HepG2 (cell line): Measurements from ENCODE around the gene CCDC142. TPM values are rescaled to one million over a fixed set of nuclear protein-coding genes. Genes with fewer than 3 reads are reported as not detected.

Experiments
- CEBPG ChIP-seq: IDR thresholded peaks from 2 replicates; pipeline ENCODE4 v1.6.1; 2016
- GLI4 ChIP-seq: sonication (generic); formaldehyde crosslinking; IDR thresholded peaks from 2 replicates; pipeline ENCODE4 v1.5.1; 2020; ENCODE audit warnings: missing genetic modification reagents, mild to moderate bottlenecking, moderate library complexity, borderline replicate concordance
- HES4 ChIP-seq: sonication (generic); formaldehyde crosslinking; IDR thresholded peaks from 2 replicates; pipeline ENCODE4 v1.9.0; 2021; ENCODE audit warnings: mild to moderate bottlenecking, missing genetic modification reagents, borderline replicate concordance
- KAT2B ChIP-seq: fragments of 150-350 bp; IDR thresholded peaks from 2 replicates; pipeline ENCODE4 v1.6.1; 2014; ENCODE audit warnings: low read depth, low read length, borderline replicate concordance
- MTA3 ChIP-seq: sonication (generic); formaldehyde crosslinking; IDR thresholded peaks from 2 replicates; pipeline ENCODE4 v1.4.0; 2020; ENCODE audit warnings: missing genetic modification reagents
- MXD4 ChIP-seq: IDR thresholded peaks from 2 replicates; pipeline ENCODE4 v1.6.1; 2016; ENCODE audit warnings: mild to moderate bottlenecking, missing biosample characterization, missing genetic modification reagents
- PAX8 ChIP-seq: sonication (generic); formaldehyde crosslinking; IDR thresholded peaks from 2 replicates; pipeline ENCODE4 v1.8.0; 2022; ENCODE audit warnings: mild to moderate bottlenecking, missing genetic modification reagents, borderline replicate concordance
- POLR2AphosphoS5 ChIP-seq: IDR thresholded peaks from 2 replicates; pipeline ENCODE4 v1.6.1; 2012; ENCODE audit warnings: low read depth, low read length
- RBAK ChIP-seq: sonication (generic); formaldehyde crosslinking; IDR thresholded peaks from 2 replicates; pipeline ENCODE4 v1.5.1; 2020; ENCODE audit warnings: mild to moderate bottlenecking, missing genetic modification reagents
- RBFOX2 ChIP-seq: fragments of 200-400 bp; formaldehyde crosslinking; IDR thresholded peaks from 2 replicates; pipeline ENCODE4 v1.6.1; 2017; ENCODE audit warnings: low read depth, mild to moderate bottlenecking, low read length
- RFXAP ChIP-seq: sonication (generic); formaldehyde crosslinking; IDR thresholded peaks from 2 replicates; pipeline ENCODE4 v1.4.0; 2020; ENCODE audit warnings: missing genetic modification reagents, borderline replicate concordance
- SAP130 ChIP-seq: IDR thresholded peaks from 2 replicates; pipeline ENCODE4 v1.6.1; 2016; ENCODE audit warnings: low read depth
- SIN3B ChIP-seq: fragments of 150-350 bp; IDR thresholded peaks from 2 replicates; pipeline ENCODE4 v1.6.1; 2014; ENCODE audit warnings: low read length
- TOE1 ChIP-seq: sonication (generic); formaldehyde crosslinking; IDR thresholded peaks from 2 replicates; pipeline ENCODE4 v1.4.0; 2020; ENCODE audit warnings: mild to moderate bottlenecking, missing genetic modification reagents
- YEATS4 ChIP-seq: sonication (generic); formaldehyde crosslinking; IDR thresholded peaks from 2 replicates; pipeline ENCODE4 v1.4.0; 2020; ENCODE audit warnings: missing genetic modification reagents, borderline replicate concordance
- ZNF326 ChIP-seq: sonication (generic); formaldehyde crosslinking; IDR thresholded peaks from 2 replicates; pipeline ENCODE4 v1.4.0; 2020; ENCODE audit warnings: missing genetic modification reagents, borderline replicate concordance
- ZNF329 ChIP-seq: sonication (generic); formaldehyde crosslinking; IDR thresholded peaks from 2 replicates; pipeline ENCODE4 v1.9.0; 2021; ENCODE audit warnings: low read depth, mild to moderate bottlenecking, missing genetic modification reagents
- ZNF468 ChIP-seq: sonication (generic); formaldehyde crosslinking; IDR thresholded peaks from 2 replicates; pipeline ENCODE4 v1.8.0; 2022; ENCODE audit warnings: mild to moderate bottlenecking, moderate library complexity, missing genetic modification reagents
- ZNF563 ChIP-seq: sonication (generic); formaldehyde crosslinking; IDR thresholded peaks from 2 replicates; pipeline ENCODE4 v1.8.0; 2022; ENCODE audit warnings: mild to moderate bottlenecking, moderate library complexity, missing genetic modification reagents
- ZNF569 ChIP-seq: sonication (generic); formaldehyde crosslinking; IDR thresholded peaks from 2 replicates; pipeline ENCODE4 v1.5.0; 2020; ENCODE audit warnings: mild to moderate bottlenecking, missing genetic modification reagents, moderate library complexity, borderline replicate concordance
- ZSCAN25 ChIP-seq: sonication (generic); formaldehyde crosslinking; IDR thresholded peaks from 2 replicates; pipeline ENCODE4 v1.8.0; 2022; ENCODE audit warnings: mild to moderate bottlenecking, missing genetic modification reagents
- polyA plus RNA-seq, 8 experiments: library from polyadenylated mRNA; depleted of rRNA in 3 of 8; stranded (reverse) in 7 of 8; unstranded in 1 of 8; fragments of >200 nt; fragmentation: Illumina TruSeq in 4 of 8; extraction: Trizol in 4 of 8; gene quantifications; 2 replicates each; pipeline versions ENCODE4 v1.2.1 to v1.2.3, GENCODE V29; 2011 to 2016; ENCODE audit warnings: low read depth in 4 of 8, missing spikeins in 1 of 8, mixed read lengths in 1 of 8; ENCODE audit not compliant: insufficient read depth in 1 of 8
- total RNA-seq, 5 experiments: library from RNA; depleted of rRNA; stranded (reverse); fragments of >200 nt; fragmentation: Illumina TruSeq; extraction: Trizol; gene quantifications; 2 replicates each; pipeline ENCODE4 v1.2.3, GENCODE V29; 2016; ENCODE audit warnings: low read depth in 1 of 5
- TF ChIP-seq, protein P1 (sequence below): sonication (generic); formaldehyde crosslinking; IDR thresholded peaks from 2 replicates; pipeline ENCODE4 v1.8.1; 2022; ENCODE audit warnings: mild to moderate bottlenecking, missing genetic modification reagents
- TF ChIP-seq, protein P2 (sequence below): sonication (generic); formaldehyde crosslinking; IDR thresholded peaks from 2 replicates; pipeline ENCODE4 v1.4.0; 2020; ENCODE audit warnings: missing genetic modification reagents
- TF ChIP-seq, protein P3 (sequence below): sonication (generic); formaldehyde crosslinking; IDR thresholded peaks from 2 replicates; pipeline ENCODE4 v1.4.0; 2020; ENCODE audit warnings: missing genetic modification reagents

Gene CCDC142
- total and polyA plus RNA-seq, 2 of the 13 experiments (the other 11 are each of a cell fraction or from before 2014, with no cell fraction given) = 14.7 to 30.4 TPM

DNA sequence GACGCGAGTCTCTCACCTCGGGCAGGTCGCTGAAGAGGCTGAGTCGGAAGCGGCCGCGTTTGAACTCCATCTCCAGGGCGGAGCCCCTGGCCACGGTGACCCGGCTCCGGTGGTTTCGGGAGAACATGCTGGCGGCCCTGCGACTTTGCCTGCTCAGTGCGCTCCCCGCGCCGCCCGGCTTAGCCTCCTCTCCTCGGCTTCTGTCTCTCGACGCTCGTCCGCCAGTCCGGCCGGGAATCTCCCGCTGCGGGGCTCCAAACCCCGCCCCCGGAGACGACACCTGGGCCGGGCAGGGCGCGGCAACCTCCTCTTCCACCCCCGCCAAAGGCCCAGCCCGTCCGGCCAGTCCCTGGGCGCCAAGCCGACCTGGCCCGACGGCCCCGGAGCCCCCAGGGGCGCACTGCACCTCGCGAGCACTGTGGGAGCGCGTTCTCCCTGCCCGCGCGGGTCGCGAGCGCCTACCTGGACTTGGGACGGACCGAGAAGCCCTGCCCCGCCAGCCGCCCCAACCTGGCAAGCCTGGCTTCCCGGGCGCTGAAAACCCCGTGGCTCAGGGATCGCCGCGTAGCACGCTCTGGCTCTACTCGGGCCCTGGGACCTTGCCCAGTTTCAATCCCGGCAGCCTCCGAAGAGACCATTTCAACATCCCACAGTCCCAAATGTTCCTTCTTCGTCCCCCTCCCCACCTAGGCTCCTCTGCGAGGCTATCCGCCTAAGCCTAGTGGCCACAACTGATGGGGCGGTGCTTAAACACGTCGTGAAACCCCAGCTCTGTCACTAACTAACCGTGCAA lies 40.9 kb downstream of the CCDC142 start, which contains the start of gene RTKN (continued):
- TF ChIP-seq, protein P1, sequence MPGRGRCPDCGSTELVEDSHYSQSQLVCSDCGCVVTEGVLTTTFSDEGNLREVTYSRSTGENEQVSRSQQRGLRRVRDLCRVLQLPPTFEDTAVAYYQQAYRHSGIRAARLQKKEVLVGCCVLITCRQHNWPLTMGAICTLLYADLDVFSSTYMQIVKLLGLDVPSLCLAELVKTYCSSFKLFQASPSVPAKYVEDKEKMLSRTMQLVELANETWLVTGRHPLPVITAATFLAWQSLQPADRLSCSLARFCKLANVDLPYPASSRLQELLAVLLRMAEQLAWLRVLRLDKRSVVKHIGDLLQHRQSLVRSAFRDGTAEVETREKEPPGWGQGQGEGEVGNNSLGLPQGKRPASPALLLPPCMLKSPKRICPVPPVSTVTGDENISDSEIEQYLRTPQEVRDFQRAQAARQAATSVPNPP = 0 out of 2 replicates have a peak, but pooled peaks have one; percentile 53
- TF ChIP-seq POLR2AphosphoS5 (peak; percentile 100), RFXAP (CRISPR knock-in tag) (peak; percentile 72; the same call in 1 of the 2 replicates), PAX8 (no peak; the same call in 1 of the 2 replicates), RBAK (no peak), GLI4 (peak; percentile 96; the same call in 1 of the 2 replicates), ZNF569 (CRISPR knock-in tag) (no peak; the same call in 1 of the 2 replicates), KAT2B (no peak), ZNF326 (CRISPR knock-in tag) (no peak; the same call in 1 of the 2 replicates), SIN3B (no peak; the same call in 1 of the 2 replicates), ZNF468 (CRISPR knock-in tag) (no peak), ZSCAN25 (CRISPR knock-in tag) (peak; percentile 43), HES4 (CRISPR knock-in tag) (peak; percentile 77; the same call in 1 of the 2 replicates), MXD4 (CRISPR knock-in tag) (peak; percentile 55; the same call in 1 of the 2 replicates), MTA3 (CRISPR knock-in tag) (no peak), ZNF329 (CRISPR knock-in tag) (peak; percentile 46; the same call in 1 of the 2 replicates), ZNF563 (CRISPR knock-in tag) (peak; percentile 67; the same call in 1 of the 2 replicates), TOE1 (CRISPR knock-in tag) (peak; percentile 82; the same call in 1 of the 2 replicates), SAP130 (CRISPR knock-in tag) (peak; percentile 93), CEBPG (CRISPR knock-in tag) (peak; percentile 58), RBFOX2 (peak; percentile 99), YEATS4 (peak; percentile 93)
- TF ChIP-seq, protein P2, sequence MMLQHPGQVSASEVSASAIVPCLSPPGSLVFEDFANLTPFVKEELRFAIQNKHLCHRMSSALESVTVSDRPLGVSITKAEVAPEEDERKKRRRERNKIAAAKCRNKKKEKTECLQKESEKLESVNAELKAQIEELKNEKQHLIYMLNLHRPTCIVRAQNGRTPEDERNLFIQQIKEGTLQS = no peak
- TF ChIP-seq, protein P3, sequence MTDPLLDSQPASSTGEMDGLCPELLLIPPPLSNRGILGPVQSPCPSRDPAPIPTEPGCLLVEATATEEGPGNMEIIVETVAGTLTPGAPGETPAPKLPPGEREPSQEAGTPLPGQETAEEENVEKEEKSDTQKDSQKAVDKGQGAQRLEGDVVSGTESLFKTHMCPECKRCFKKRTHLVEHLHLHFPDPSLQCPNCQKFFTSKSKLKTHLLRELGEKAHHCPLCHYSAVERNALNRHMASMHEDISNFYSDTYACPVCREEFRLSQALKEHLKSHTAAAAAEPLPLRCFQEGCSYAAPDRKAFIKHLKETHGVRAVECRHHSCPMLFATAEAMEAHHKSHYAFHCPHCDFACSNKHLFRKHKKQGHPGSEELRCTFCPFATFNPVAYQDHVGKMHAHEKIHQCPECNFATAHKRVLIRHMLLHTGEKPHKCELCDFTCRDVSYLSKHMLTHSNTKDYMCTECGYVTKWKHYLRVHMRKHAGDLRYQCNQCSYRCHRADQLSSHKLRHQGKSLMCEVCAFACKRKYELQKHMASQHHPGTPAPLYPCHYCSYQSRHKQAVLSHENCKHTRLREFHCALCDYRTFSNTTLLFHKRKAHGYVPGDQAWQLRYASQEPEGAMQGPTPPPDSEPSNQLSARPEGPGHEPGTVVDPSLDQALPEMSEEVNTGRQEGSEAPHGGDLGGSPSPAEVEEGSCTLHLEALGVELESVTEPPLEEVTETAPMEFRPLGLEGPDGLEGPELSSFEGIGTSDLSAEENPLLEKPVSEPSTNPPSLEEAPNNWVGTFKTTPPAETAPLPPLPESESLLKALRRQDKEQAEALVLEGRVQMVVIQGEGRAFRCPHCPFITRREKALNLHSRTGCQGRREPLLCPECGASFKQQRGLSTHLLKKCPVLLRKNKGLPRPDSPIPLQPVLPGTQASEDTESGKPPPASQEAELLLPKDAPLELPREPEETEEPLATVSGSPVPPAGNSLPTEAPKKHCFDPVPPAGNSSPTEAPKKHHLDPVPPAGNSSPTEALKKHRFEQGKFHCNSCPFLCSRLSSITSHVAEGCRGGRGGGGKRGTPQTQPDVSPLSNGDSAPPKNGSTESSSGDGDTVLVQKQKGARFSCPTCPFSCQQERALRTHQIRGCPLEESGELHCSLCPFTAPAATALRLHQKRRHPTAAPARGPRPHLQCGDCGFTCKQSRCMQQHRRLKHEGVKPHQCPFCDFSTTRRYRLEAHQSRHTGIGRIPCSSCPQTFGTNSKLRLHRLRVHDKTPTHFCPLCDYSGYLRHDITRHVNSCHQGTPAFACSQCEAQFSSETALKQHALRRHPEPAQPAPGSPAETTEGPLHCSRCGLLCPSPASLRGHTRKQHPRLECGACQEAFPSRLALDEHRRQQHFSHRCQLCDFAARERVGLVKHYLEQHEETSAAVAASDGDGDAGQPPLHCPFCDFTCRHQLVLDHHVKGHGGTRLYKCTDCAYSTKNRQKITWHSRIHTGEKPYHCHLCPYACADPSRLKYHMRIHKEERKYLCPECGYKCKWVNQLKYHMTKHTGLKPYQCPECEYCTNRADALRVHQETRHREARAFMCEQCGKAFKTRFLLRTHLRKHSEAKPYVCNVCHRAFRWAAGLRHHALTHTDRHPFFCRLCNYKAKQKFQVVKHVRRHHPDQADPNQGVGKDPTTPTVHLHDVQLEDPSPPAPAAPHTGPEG = peak; percentile 71
